GM06990 (cell line): ENCODE measurements around the gene ZNF12.
"Not testable (repeated sequence)": the region's sequence is repeated elsewhere in the genome, so short reads cannot be mapped to it uniquely, and the experiment has no call there.

Experiments
- DNase-seq: peaks from one replicate; pipeline ENCODE4 v3.0.0-alpha.2; 2011; ENCODE audit not compliant: insufficient read length; ENCODE audit errors: extremely low read depth
- H3K27me3 ChIP-seq: replicated peaks from 2 replicates; pipeline ENCODE4 v1.6.0; 2011; ENCODE audit warnings: low read length; ENCODE audit not compliant: control insufficient read depth, insufficient read depth
- H3K36me3 ChIP-seq: 2 replicates; pipeline ENCODE4 v1.5.1; 2011; ENCODE audit warnings: low read length; ENCODE audit not compliant: control insufficient read depth, insufficient read depth
- H3K4me3 ChIP-seq: replicated peaks from 2 replicates; pipeline ENCODE4 v1.5.1; 2011; ENCODE audit warnings: low read depth, mild to moderate bottlenecking, control low read depth, low read length
- TF ChIP-seq, protein P1 (sequence below): IDR thresholded peaks from 2 replicates; pipeline ENCODE4 v1.5.1; 2011; ENCODE audit warnings: low read length, control low read depth, mild to moderate bottlenecking, inconsistent platforms; ENCODE audit not compliant: insufficient read depth, poor library complexity, severe bottlenecking

ZNF12 gene

GRCh38 chr7:6691609-6692106 is 15.1 kb downstream of the ZNF12 start:
- Histone ChIP-seq H3K36me3 (peaks cover 23% of the 10 kb centered on the region), H3K27me3 (no peaks in the 10 kb centered on the region), H3K4me3 (no peak overlapping the region)
- DNase-seq, result no peak
- TF ChIP-seq, protein P1, sequence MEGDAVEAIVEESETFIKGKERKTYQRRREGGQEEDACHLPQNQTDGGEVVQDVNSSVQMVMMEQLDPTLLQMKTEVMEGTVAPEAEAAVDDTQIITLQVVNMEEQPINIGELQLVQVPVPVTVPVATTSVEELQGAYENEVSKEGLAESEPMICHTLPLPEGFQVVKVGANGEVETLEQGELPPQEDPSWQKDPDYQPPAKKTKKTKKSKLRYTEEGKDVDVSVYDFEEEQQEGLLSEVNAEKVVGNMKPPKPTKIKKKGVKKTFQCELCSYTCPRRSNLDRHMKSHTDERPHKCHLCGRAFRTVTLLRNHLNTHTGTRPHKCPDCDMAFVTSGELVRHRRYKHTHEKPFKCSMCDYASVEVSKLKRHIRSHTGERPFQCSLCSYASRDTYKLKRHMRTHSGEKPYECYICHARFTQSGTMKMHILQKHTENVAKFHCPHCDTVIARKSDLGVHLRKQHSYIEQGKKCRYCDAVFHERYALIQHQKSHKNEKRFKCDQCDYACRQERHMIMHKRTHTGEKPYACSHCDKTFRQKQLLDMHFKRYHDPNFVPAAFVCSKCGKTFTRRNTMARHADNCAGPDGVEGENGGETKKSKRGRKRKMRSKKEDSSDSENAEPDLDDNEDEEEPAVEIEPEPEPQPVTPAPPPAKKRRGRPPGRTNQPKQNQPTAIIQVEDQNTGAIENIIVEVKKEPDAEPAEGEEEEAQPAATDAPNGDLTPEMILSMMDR, result no peak

DNA sequence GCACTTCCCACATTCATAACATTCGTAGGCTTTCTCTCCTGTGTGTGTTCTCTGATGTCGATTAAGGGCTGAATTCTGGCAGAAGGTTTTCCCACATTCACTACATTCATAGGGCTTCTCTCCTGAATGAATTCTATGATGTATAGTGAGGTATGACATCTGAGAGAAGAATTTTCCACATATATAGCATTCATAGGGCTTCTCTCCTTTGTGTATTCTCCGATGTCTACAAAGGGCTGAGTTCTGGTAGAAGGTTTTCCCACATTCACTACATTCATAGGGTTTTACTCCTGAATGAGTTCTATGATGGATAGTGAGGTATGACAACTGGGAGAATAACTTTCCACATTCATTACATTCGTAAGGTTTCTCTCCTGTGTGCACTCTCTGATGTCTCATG is 15.6 kb downstream of the ZNF12 start:
- no peak for DNase-seq
- H3K27me3 ChIP-seq, result no peaks in the 10 kb centered on the region
- H3K36me3 ChIP-seq, result peaks cover 22% of the 10 kb centered on the region
- no peak overlapping the region for H3K4me3 ChIP-seq
- TF ChIP-seq, protein P1, result no peak

DNA sequence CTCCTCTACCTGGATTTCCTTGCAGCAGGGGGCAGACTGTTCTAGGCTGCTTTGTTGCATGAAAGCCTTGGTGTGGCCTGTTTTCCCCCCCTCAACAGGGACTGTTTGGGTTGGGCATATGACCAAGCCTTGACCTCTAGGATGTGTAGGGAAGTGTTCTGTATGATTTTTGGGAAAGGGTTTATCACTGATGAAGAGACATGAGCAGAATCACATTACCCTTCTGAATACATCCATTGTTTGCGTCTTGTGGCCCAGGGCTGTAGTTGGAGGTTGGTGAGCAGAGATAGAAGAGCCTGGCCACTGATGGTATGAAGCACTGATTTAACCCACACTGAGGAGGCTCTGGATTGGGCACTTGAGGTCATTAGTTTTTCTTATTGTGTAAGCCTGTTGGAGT is 26.6 kb downstream of the ZNF12 start:
- Histone ChIP-seq H3K27me3 (no peaks in the 10 kb centered on the region), H3K36me3 (no peaks in the 10 kb centered on the region), H3K4me3 (no peak overlapping the region)
- TF ChIP-seq, protein P1, result no peak
- DNase-seq, result no peak

GRCh38 chr7:6675807-6676405 is 30.8 kb downstream of the ZNF12 start:
- Histone ChIP-seq H3K27me3 (no peaks in the 10 kb centered on the region), H3K4me3 (no peak overlapping the region), H3K36me3 (no peaks in the 10 kb centered on the region)
- TF ChIP-seq, protein P1, result no peak
- no peak for DNase-seq

DNA sequence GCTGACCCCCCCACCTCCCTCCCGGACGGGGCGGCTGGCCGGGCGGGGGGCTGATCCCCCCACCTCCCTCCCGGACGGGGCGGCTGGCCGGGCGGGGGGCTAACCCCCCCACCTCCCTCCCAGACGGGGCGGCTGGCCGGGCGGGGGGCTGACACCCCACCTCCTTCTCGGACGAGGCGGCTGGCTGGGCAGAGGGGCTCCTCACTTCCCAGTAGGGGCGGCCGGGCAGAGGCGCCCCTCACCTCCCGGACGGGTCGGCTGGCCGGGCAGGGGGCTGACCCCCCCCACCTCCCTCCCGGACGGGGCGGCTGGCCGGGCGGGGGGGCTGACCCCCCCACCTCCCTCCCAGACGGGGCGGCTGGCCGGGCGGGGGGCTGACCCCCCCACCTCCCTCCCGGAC is 35.9 kb downstream of the ZNF12 start:
- H3K27me3 ChIP-seq, H3K4me3 ChIP-seq, DNase-seq, H3K36me3 ChIP-seq: not testable (repeated sequence)

DNA sequence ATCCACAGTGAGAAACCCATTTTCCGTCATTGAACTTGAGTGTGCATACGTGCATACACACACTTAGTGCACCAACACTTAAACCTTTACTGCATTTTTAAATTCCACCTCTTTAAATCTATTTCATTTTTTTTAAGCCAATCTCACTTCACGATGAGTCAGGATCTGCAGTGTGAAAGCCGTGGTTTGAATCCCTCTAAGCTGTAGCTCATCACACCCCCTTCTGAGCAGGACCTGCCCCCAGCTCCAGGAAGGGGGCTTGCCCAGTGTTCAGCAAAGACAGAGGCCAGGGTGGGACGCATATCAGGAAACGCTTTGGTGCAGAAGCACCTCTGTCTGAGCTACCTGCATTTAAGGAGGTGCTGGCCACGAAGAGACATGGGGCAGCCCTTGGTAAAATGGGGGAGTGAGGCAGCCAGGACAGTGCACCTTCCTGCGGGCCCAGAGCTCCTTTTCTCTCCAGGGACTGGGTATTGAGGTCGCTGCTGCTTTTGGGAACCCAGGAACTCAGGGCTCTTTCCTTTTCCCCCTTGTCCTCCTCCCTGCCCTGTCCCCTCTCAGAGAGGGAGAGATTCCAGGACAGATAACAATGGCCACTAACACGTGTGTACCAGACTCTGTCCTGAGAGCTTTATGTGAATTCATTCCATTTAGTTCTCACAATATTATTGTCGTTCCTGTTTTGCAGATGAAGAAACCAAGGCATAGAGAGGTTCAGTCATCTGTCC is 48.0 kb downstream of the ZNF12 start:
- Histone ChIP-seq H3K36me3 (peaks cover 3% of the 10 kb centered on the region), H3K4me3 (no peak overlapping the region), H3K27me3 (no peaks in the 10 kb centered on the region)
- no peak for DNase-seq
- TF ChIP-seq, protein P1, result no peak
